Stimulated activated CD8-positive, alpha-beta memory T cell treated with anti-CD3 and anti-CD28 coated beads, Interleukin-12 subunit alpha, Interleukin-12 subunit beta, amount 100 ng/mL, for 4 hours (primary cell): ENCODE measurements around the gene ALK.

Experiments
- DNase-seq: peaks from one replicate; pipeline ENCODE4 v3.0.0-alpha.2; 2020; ENCODE audit warnings: low read depth

The ALK gene

DNA sequence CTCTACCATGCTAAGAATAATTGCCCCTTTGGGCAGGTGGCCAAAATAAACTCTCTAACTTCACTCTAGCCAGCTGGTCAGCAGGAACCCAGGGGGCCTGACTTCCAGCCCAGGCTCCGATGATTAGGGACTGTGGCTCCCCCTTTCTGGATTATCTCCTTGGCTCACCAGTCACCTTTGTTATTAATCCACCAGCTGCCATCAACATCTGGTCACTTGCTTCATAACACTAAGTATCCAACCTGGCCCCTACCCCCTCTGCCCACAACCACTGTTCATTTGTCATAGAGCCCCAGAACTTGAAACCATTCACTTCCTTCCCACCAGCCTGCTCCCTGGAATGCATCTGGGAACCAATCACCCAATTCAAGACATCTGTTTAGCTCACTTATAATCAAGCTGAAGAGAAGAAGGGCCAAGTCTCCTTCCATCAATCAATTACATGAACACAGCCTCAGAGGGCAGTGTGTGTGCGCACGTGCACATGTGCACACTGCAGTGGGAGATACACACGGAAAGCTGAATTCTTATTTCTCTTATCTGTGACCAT, 215.1 kb downstream of the ALK start:
- DNase-seq, result no peak

DNA sequence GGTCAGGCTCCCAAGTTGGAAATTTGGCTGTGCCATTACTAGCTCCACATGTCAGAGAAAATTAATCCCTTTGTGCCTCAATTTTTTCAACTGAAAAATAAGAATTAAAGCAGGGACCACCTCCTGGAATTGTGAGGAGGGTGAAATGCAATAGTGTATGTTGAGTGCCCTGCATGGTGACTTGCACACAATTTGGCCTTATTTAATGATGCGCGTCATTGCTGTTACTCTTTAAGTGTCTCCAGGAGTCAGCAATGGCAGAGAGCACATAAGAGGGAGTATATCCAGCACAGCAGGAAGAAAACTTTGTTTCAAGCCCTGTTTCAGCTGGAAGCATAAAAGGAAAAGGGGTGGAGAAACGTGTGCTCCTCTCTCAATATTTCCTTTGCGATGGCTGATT, 215.8 kb downstream of the ALK start:
- no peak for DNase-seq

DNA sequence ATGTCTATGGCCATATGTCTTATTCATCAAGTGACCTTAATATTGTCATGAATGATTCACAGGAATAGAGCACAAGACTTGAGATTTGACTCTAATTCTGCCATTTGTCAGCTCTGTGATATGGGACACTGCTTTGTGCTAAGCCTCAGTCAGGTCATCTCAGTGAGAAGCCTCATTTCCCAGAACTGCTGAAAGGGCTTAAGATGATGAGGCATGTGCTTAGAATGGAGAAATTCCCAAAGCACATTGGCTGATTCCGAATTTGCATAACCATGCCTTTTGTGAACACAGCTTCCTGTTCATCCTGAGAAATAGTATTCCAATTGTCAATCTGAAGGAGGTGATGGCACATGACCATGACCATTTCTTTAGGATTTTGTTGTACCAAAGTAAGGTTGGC, 218.1 kb downstream of the ALK start:
- no peak for DNase-seq

DNA sequence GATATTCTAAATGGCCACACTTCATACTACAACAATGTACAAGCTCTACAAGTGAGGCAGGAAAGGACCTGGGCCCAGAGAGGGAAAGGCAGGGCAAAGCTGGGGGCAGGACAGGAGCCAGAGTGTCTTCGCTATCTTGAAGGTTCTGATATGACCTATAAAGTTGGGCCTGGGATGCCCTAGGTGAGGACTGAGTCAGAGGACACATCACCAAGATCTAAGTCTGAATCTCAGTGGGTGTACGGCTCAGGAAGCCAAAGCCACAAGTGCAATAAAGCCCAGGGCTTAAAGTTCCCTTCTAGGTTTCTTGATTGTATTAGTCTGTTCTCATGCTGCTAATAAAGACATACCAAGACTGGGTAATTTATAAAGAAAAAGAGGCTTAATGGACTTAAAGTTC, 219.1 kb downstream of the ALK start:
- no peak for DNase-seq

DNA sequence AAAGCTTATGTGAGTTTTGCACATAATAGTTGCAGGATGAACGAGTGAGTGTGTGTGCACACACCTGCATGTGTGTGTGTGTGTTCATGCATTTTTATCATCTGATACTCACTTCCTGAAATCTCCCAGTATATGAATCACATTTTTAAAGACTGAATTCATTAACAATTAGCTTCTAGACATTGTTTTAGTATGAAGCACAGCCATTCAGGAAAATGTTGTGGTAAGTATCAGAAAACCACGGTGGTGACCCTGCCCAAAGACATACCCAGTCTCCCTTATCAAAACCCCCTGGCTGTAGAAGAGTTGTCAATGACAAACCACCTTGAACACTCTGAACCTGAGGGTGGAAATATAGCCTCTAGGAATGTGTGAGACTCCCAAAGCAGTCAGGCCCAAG, 220.8 kb downstream of the ALK start:
- DNase-seq, result no peak

DNA sequence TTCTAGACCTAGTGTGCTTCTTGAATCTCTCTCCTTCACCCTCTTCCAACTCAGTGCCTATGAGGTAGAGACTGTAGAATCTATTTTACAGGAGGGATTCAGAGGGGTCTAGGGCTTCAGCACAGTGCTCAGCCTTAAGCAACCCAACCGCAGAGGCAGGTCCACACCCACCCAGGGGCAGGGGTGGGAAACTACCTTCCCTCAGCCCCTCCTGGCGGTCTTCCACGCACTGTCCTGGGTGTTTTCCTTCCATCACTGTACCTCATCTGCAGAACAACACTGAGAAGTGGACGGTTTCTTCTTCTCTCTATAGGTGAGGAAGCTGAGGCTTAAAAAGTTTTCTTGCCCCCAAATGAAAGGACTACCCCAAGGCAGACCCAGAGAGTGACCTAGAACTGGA, 222.3 kb downstream of the ALK start:
- DNase-seq, result no peak

DNA sequence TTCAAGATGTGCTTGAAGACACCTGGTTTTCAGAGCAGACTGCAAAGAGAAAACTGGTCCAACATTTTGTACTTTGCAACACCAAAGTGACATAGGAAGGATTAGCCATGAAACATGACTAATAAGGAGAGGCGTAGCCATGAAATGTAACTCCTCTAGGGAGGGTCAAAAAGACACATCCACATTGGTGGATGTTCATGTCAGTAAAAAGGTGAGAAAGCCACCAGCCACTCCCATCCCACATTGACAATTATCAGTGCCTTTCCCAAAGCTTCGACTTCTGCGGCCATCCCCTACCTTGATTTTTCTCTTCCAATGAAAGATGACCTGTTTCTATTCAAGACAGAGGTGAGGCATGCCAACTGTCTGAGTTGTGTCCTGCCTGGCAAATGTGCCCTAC, 223.2 kb downstream of the ALK start:
- no peak for DNase-seq

DNA sequence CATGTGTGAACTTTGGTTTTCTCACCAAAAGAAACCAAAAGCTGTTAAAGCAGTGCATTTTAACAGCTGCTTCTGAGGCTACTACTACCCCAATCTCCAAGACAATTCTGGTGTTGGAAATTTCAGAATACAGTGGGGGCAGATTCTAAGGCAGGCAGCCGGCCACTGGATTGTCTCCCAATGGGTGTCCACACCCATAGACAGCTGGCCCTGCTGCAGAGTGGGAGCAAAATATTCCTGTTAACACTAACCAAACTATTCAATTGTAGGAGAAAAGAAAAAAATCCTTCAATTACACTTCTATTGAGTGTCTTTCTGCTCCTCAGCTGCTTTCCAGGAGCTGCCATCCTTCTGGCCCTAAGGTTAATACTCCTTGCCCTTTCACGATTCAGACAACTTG, 223.7 kb downstream of the ALK start:
- no peak for DNase-seq

DNA sequence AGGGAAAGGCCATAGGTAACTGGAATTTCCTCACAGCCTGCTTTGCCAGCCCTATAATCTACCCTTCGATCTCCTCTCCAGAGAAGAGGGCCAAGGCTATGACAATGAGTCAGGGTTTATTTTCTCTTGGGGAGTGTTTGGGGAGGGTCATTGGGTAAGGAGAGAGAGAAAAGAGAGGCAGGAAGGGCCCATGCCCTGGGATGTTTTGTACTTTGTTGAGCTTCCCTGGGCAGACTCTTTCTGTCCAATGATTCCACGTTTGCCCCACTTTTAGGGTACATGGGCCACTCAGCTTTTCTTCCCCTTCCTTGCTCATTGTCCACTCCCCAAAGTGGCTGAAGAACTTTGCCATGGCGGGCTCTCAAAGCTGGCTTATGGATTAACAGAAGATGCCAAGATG, 224.2 kb downstream of the ALK start:
- no peak for DNase-seq

DNA sequence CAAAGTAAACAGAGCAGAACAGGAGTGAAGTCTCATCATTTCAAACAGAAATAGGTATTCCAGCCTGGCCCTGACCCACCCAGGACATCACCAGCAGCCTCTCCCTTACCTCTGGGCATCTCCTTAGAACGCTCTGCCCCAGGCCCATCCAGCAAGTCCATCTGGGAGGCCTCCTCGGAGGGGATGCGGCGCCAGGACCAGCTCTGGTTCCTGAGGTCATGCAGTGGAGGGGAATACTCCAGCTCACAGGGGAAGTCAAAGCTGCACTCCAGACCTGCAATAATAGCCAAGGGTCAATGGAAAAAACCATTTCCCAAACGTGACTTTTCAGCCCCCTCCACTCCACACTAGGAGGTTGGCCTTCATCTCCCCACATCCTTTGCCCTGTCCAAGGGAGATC, 226.6 kb downstream of the ALK start:
- DNase-seq, result no peak

DNA sequence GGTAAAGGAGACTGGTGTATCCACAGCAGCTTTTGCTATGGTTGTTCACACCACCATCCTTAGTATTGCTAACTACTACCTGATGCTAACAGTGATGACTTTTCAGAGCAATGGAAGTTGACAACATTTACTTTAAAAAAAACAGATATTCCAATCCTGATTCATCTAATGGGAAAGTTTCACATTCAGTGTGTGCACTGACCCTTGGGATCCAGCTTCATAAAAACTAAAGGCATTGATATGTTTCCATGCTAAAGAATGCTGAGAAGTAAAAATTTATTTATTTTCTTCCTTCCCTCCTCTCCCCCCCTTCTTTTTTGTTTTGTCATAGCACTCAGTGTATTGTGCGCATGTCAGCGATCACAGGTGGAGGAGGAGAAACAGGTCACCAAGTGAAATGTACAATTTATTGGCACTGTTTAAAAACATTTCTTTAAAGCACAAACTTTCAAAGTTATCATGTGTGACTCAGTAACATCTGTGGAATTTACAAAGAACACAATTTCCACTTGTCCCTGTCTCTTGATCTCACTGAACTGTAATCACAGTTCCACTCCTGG, 229.9 kb downstream of the ALK start:
- DNase-seq, result no peak

DNA sequence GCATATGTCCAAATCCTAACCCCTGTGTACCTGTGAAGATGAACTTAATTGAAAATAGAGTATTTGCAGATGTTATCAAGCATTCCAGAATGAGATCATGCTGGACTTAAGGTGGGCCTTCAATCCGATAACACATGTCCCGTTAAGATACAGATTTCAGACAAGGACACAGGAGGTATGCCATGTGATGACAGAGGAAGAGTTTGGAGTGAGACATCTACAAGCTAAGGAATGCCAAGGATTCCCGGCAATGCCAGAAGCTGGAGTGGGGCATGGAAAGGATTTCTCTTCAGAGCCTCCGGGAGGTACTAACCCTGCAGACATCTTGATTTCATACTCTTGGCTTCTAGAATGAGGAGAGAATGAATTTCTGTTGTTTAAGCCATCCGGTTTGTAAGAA, 231.7 kb downstream of the ALK start:
- DNase-seq, result no peak

DNA sequence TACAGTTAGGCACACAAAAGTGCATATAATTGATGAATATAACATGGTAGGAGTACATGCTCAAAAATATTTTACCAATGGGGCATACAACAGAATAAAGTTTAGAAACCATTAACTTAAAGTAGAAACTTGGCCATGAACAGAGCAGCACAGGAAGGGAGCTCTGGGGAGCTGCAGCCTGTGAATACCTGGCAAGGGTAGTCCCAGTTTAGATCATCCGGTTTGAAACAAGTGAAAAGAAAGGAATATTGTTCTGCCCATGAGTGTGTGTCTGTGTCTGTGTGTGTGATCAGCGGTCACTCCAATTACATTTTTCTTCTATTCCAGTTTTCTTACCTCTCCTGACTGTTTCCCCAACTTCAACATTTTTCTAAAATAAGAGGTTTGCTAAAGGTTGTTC, 233.0 kb downstream of the ALK start:
- no peak for DNase-seq

DNA sequence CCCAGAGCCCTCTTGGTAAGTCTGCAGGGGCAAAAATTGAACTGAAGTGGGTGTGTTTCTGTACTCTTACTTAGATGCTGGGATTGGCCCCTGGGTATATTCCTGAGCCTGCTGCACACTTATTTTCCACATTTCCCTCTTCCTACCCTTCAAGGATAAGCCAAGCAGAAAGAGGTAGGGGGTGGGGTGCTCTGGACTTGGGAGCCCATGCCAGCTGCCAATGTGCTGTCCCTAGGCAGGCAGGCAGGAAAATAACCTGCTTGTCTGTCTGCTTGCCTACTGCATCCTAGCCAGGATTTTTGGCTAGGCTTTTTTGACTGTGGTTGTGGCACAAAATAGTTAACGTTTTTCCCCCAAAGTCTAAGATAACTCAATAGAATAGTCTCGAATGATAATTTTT, 234.3 kb downstream of the ALK start:
- DNase-seq, result no peak

DNA sequence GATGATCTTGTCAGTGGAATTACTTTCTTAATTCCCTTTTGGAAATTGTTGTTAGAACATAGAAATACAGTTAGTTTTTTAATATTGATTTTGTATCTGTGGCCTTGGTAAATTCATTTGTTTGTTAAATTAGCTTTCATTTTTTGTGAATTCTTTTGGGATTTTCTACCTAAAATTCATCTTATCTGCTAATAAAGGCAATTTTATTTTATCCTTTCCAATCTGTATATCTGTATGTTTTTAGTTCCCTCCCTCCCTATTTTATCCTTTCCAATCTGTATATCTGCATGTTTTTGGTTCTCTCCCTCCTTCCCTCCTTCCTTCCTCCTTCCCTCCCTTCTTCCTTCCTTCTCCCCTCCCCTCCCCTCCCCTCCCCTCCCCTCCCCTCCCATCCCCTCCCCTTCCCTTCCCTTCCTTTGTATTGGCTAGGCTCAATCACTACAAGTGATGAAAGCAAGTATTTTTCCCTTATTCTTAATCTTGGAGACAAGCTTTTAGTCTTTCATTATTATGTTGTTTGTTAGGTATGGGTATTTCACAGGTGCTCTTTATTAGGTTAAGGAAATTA, 244.4 kb downstream of the ALK start:
- DNase-seq, result no peak

DNA sequence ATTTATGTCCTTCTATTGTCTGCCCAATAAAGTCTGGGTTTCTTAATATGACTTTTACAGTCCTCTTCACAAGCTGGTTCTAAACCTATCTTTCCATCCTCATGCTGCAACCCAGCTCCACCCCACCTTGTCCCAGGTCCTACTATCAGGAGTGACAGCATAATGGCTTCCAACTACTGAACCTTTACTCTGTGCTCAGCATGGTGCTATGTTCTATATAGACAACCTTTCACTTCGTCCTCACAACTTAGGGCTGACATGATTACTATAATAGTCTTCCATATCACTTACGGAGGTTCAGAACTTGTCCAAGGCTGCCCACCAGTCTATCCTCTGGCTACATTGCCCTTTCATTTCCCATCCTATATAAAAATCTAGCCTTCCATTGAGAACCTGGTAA, 256.8 kb downstream of the ALK start:
- DNase-seq, result no peak

DNA sequence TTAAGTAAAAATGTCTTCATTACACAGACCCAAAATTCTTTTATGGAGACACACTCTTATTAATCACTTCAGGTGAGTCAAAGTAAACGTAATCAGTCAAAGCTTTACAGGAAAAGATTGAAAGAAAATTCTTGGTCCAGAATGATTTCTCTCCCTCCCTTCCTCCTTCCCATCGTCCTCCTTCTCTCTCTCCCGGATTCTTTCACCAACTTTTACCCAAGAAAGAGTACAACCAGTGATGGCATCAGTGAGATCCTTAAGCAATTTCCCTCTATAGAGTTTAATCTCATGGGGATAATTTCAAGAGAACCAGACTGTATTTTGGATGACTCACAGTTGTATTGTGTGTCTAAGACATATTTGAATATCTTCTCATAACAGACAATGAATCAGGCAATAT, 258.1 kb downstream of the ALK start:
- DNase-seq, result no peak

DNA sequence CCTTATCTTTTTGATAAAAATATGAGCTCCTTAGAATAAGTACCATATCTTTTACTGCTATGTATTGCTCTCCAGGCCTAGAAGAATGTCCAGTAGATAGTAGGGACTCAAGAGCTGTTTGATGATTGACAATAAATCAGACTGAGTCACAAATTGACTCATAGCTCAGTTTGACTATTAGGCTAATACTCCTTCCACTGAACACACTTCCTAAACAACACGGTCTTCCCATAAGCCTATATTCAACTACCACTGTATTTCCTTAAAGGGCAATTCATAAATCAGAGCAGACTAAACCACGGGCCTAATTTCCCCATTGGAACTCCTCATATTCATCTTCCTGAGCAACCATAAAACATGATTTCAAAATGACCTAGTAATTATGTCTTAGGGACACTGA, 258.5 kb downstream of the ALK start:
- no peak for DNase-seq

DNA sequence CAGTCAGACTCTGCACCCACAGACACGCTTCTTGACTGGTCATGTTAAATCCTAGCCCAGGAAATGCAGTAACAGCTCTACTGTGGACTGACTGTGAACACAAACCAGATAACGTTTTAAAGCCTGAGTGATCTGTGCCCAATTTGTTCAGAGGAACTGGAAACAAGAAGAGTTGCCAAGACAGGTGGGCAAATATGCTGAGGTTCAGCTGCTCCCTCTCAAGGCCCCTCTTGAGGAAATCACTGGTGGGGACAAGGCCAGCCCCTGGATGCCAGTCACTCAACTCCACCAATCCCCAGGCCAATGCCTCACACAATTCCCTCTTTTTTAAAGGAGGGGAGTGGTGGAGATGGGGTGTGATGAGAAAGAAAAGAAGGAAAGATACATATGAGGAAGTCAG, 261.2 kb downstream of the ALK start:
- no peak for DNase-seq

DNA sequence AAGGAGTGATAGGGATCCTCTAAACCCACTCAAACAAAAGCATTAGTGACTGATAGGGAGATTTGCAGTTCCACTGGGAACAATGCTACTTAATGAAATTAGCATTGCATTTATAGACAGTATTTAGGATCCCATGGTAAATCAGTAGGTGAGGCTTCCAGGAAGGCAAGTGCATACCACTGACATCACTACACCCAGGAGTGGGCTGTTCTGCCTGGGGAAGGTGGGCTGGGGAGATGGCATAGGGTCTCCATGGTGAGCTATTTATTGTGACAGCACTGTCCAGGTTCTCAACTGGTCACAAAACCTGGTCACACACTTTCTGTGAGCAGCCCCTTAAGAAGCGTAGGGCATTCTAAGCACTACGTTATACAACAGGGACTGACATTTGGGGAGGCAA, 262.2 kb downstream of the ALK start:
- DNase-seq, result no peak

DNA sequence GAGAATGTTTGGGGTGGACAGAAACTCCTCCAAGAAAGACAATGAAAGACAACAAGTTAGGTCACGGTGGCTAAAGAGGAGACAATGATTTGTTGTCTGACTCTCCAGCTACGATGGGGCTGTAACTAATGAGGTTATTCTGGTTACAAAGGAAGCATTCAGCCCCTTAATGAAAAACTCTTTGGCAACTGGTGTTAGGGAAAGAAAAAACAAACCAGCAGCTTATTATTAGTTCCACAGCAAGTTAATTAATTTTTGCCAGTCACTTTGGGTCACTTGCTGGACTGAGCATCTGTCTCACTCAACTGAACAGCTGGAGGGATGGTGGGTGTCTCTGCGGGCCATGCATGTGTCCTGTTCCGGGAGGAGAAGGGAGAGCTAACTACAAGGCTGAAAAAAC, 263.7 kb downstream of the ALK start:
- DNase-seq, result no peak

DNA sequence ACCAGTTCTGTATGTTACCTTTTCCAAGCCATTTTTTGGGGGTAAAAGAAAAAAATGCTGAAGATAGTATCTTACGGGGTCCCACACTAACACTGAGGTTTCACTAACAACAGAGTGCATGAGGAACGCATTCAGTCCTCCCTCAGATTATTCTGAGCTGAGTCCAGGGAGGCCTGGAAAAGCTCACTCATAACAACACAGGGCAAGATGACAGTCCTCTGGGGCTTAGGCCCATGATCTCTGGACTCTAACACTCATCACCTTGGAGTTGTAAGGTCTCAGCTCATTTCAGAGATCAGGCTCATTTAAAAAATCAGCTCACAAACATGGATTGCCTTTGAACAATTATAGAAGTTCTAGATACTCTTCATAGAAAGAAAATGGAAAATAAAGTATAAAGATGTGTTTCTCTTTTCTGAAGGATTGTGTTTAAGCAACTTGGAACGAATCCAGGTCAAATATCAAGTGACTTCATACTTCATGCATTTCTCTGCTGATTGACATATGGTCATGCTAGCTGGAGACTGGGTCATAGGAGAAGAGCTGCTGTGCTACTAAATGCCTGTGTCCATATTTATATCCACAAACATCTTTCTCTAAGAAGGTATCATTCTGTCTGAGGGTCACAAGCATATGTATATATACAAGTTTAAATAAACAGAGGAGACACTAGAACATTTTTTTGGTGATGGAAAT, 265.8 kb downstream of the ALK start:
- no peak for DNase-seq

DNA sequence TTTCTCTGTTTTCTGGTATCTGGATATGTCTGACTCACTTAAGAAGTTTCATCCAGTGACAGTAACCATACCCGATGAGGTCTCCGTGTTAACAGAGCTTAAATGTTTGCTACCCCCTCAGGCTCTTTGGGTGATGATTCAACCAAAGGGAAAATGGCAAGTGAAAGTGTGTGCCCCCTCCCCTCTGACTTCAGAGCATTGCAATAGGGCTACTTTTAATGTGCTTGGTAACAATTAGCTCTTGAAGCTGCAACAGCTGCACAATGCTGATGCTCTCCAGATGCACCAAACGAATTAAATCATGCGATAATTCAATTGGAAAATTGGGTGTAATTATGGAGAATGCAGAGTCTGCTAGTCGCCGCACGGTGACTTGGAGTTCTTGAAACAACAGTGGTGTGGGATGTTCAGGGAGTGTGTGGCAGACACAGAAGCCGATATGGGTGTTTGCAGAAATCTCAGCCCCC, 270.7 kb downstream of the ALK start:
- no peak for DNase-seq

DNA sequence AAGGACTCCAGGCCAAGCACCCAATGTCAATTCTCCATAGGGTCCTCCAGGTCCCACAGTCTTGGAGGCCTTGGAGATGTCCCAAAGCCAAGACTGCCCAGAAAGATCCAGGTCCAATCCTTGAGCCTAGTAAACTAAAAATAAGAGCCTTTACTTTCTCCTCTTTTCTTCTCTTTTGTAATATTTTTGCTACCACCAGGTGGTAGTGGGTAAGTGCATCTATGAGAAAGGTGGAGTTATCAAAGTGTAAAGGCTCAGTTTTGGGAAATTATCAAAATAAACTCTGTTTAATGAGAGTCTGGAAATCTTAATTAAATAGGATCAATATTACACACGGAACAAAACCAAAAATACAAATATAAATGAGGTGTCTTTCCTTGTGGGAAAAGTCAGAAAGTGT, 276.4 kb downstream of the ALK start:
- no peak for DNase-seq
